ENCODE results near the gene NMNAT2. TPM values are rescaled to one million over a fixed set of nuclear protein-coding genes. Genes with fewer than 3 reads are reported as not detected.

NMNAT2 gene
- total and polyA plus RNA-seq, 9 donors = 0.24 to 2.5 (median 0.77) TPM; not detected in 1

DNA sequence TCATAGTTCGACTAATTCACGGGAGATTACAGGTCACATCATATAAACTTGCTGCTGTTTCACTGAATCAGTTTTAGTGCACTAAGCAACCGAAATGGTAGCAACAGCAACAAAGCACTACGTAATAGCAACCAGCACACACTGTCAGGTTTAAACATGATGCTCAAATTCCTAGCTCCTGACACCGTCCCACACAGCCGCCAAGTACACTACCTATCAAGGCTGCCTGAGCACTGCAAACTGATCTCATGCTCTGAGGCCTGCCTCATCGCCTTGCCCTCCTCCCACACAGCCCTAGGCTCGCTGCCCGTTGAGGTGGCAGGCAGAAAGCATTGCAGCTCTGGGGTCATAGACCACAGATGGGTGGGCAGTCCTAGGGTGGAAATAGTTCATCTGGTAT is 219.7 kb downstream of the NMNAT2 start:
- intact Hi-C loops (cut with DNase I) = no loop called here
- Histone ChIP-seq H3K4me1 (ENCODE audit: insufficient read depth) (no peaks in the 10 kb centered on the region), H3K9me3 (no peaks in the 10 kb centered on the region), H3K36me3 (no peaks in the 10 kb centered on the region), H3K27me3 (no peaks in the 10 kb centered on the region), H3K27ac (no peak overlapping the region), H3K4me3 (no peak overlapping the region)
- WGBS, 3 donors = 39 to 71% (median 53%) methylated on average over 9 of the region's 9 CpGs
- peak in 1 of 5 donors; percentile 39 for DNase-seq
- TF ChIP-seq POLR2A (IDR thresholded peaks at IDR 0.05) = no peak
- TF ChIP-seq, protein P1, sequence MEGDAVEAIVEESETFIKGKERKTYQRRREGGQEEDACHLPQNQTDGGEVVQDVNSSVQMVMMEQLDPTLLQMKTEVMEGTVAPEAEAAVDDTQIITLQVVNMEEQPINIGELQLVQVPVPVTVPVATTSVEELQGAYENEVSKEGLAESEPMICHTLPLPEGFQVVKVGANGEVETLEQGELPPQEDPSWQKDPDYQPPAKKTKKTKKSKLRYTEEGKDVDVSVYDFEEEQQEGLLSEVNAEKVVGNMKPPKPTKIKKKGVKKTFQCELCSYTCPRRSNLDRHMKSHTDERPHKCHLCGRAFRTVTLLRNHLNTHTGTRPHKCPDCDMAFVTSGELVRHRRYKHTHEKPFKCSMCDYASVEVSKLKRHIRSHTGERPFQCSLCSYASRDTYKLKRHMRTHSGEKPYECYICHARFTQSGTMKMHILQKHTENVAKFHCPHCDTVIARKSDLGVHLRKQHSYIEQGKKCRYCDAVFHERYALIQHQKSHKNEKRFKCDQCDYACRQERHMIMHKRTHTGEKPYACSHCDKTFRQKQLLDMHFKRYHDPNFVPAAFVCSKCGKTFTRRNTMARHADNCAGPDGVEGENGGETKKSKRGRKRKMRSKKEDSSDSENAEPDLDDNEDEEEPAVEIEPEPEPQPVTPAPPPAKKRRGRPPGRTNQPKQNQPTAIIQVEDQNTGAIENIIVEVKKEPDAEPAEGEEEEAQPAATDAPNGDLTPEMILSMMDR (IDR thresholded peaks at IDR 0.05) = no peak
- no peak for TF ChIP-seq EP300 (IDR thresholded peaks at IDR 0.05)

Other genes starting within 250 kb of the NMNAT2 start
- 10 to 100 TPM in 1 of 7 donors, 1 to 10 TPM in 5, under 1 TPM in 1; 0.56 to 33.7 (median 4.6) TPM for gene LAMC2, start 232.1 kb downstream of the NMNAT2 start, total RNA-seq
- gene LAMC2, start 232.1 kb downstream of the NMNAT2 start, polyA plus RNA-seq = 1 to 10 TPM in 1 of 2 donors, under 1 TPM in 1; 0.47 to 2.9 TPM
- 10 to 100 TPM; 23.7 to 65.3 (median 47.2) TPM for gene SMG7, start 54.1 kb upstream of the NMNAT2 start, total RNA-seq
- gene SMG7, start 54.1 kb upstream of the NMNAT2 start, polyA plus RNA-seq = 10 to 100 TPM; 21.8 to 63.3 TPM
- gene NCF2, start 172.1 kb upstream of the NMNAT2 start, total RNA-seq = 10 to 100 TPM in 1 of 7 donors, 1 to 10 TPM in 6; 1.9 to 11.7 (median 3.2) TPM
- gene NCF2, start 172.1 kb upstream of the NMNAT2 start, polyA plus RNA-seq = 10 to 100 TPM in 1 of 2 donors, 1 to 10 TPM in 1; 2.5 to 15.9 TPM
- 10 to 100 TPM; 41.8 to 84.6 (median 61.4) TPM for gene ARPC5, start 217.4 kb upstream of the NMNAT2 start, total RNA-seq
- gene ARPC5, start 217.4 kb upstream of the NMNAT2 start, polyA plus RNA-seq = 100 to 1,000 TPM in 1 of 2 donors, 10 to 100 TPM in 1; 64.1 to 104 TPM
- 1 to 10 TPM in 1 of 7 donors, under 1 TPM in 3, not detected in 3; 0.12 to 2.0 (median 0.46) TPM for gene APOBEC4, start 234.9 kb upstream of the NMNAT2 start, total RNA-seq
- not detected for gene APOBEC4, start 234.9 kb upstream of the NMNAT2 start, polyA plus RNA-seq

Data from ovary (tissue), 9 donors.